Right lobe of liver (tissue), 6 donors: ENCODE results near the gene RFX4. TPM values are rescaled to one million over a fixed set of nuclear protein-coding genes. Genes with fewer than 3 reads are reported as not detected.
A peak's percentile ranks its signal among the peaks of the same experiment; 100 is the strongest.

Experiments
- ATAC-seq, 4 donors: fragments of 200-7000 bp; cut with Tn5 transposase; one replicate each; pipeline ENCODE4 v1.9.1; 2020; ENCODE audit warnings: mild to moderate bottlenecking in 4 of 4, moderate library complexity in 4 of 4
- DNase-seq, 3 donors: peaks; one replicate each; pipeline ENCODE4 v3.0.0-alpha.2; 2020
- H3K27ac ChIP-seq, 3 donors: fragments of 200-600 bp; one replicate each; pipeline ENCODE4 v1.8.0; 2022
- H3K27me3 ChIP-seq, 2 donors: fragments of 200-600 bp; one replicate each; pipeline ENCODE4 v1.8.0; 2022
- H3K36me3 ChIP-seq, 4 donors: fragments of 200-600 bp; sonication (generic) in 1 of 4; one replicate each; pipeline versions ENCODE4 v1.5.1 to v1.8.0; 2017 to 2022; ENCODE audit warnings: control low read depth in 1 of 4
- H3K4me1 ChIP-seq, 4 donors: fragments of 200-600 bp; sonication (generic) in 1 of 4; one replicate each; pipeline versions ENCODE4 v1.5.1 to v1.8.0; 2017 to 2022; ENCODE audit warnings: control low read depth in 1 of 4
- H3K4me3 ChIP-seq, 3 donors: fragments of 200-600 bp; one replicate each; pipeline ENCODE4 v1.8.0; 2022
- H3K9me3 ChIP-seq, 4 donors: fragments of 200-600 bp; sonication (generic) in 1 of 4; one replicate each; pipeline versions ENCODE4 v1.5.1 to v1.8.0; 2017 to 2022; ENCODE audit warnings: control low read depth in 1 of 4
- POLR2A ChIP-seq: fragments of 450-650 bp; IDR thresholded peaks from one replicate; pipeline ENCODE4 v1.6.1; 2017; ENCODE audit warnings: antibody characterized with exemption, mild to moderate bottlenecking
- WGBS: methylation state at CpG from one replicate; pipeline ENCODE4 v1.1.6; 2018; ENCODE audit warnings: low coverage, low lambda C conversion rate; ENCODE audit not compliant: insufficient coverage; ENCODE audit errors: missing lambda C conversion rate; 5-methylcytosine and 5-hydroxymethylcytosine counted together
- intact Hi-C, 2 donors: fragments of 100-400 bp; cut with DNase I; formaldehyde crosslinking; loops; one replicate each; pipeline versions ENCODE4 v1.11.2 to v1.14.1; 2022
- total RNA-seq, 6 experiments: library from RNA; depleted of rRNA in 2 of 6; stranded (reverse); fragments of >200 nt in 2 of 6; fragmentation: NEBNext Ultra II Directional in 3 of 6; extraction: Animal tissue kit (Norgen Biotek cat#: 25700) in 3 of 6; gene quantifications; one replicate each; pipeline versions ENCODE4 v1.1.0 to v1.2.4, GENCODE V29; 2016 to 2023
- TF ChIP-seq, protein P1 (sequence below), 4 donors: fragments of 200-600 bp in 3 of 4; fragments of 450-650 bp in 1 of 4; IDR thresholded peaks; one replicate each; pipeline versions ENCODE4 v1.5.1 to v1.8.0; 2016 to 2022; ENCODE audit warnings: antibody characterized with exemption in 4 of 4, mild to moderate bottlenecking in 2 of 4
- donor health status: DM: no; HTN: yes; CAD: no.
- donor health status: DM: no; HTN: no; CAD: no.
- donor health status: DM: no; HTN: no; CAD: no.
- donor health status: DM: no; HTN: yes; CAD: no.
- donor health status: DM: no; HTN: yes; CAD: no.

The RFX4 gene
- total RNA-seq, 6 experiments from 2014 or later = not detected

- Histone ChIP-seq H3K4me3 (no peak overlapping the region), H3K27me3 (no peaks in the 10 kb centered on the region), H3K27ac (no peak overlapping the region), H3K4me1 (peaks cover 0 to 8% (median 4%) of the 10 kb centered on the region in 4 donors), H3K9me3 (no peaks in the 10 kb centered on the region), H3K36me3 (no peaks in the 10 kb centered on the region)
- TF ChIP-seq, protein P1, sequence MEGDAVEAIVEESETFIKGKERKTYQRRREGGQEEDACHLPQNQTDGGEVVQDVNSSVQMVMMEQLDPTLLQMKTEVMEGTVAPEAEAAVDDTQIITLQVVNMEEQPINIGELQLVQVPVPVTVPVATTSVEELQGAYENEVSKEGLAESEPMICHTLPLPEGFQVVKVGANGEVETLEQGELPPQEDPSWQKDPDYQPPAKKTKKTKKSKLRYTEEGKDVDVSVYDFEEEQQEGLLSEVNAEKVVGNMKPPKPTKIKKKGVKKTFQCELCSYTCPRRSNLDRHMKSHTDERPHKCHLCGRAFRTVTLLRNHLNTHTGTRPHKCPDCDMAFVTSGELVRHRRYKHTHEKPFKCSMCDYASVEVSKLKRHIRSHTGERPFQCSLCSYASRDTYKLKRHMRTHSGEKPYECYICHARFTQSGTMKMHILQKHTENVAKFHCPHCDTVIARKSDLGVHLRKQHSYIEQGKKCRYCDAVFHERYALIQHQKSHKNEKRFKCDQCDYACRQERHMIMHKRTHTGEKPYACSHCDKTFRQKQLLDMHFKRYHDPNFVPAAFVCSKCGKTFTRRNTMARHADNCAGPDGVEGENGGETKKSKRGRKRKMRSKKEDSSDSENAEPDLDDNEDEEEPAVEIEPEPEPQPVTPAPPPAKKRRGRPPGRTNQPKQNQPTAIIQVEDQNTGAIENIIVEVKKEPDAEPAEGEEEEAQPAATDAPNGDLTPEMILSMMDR (IDR thresholded peaks at IDR 0.05) = no peak
- no peak for TF ChIP-seq POLR2A
- peak; percentile 52 to 76 (median 74) for ATAC-seq
- 65% methylated on average over 3 of the region's 7 CpGs for whole genome bisulfite sequencing
- intact Hi-C loops = no loop called here
- no peak for DNase-seq
Measured at GRCh38 chr12:106758349-106759110, 175.7 kb downstream of the RFX4 start.

DNA sequence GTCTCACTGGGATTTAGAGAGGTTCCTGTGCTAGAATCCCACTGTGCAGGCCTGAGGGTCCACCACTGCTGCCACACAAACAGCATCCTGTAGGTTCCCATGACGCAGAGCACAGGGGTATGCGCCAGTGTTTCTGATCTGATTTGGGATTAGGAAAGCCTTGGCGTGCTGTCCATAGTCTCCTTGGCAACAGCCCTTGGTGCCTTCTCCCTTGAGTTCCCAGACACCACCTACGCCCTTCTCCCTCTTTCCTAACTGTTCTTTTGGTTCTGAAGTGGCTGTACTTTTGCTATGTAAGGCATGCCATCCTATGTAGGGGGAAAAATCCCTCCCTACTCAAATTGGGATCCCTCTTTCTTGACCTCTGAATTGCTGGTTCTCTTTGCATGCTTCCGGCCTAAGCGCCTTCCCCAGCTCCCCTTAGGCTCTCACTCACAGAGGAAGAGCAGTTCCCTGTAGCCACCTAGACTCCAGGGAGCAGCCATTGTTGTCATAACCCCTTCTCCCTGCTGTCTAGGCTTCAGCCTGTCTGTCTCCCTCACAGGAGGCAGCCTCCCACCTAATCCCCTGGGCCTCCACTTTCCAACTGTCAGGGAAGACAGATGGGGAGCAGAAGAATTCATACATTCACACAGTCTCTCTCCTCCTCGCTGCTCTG is 176.9 kb downstream of the RFX4 start:
- peaks cover 0 to 8% (median 4%) of the 10 kb centered on the region in 4 donors for H3K4me1 ChIP-seq
- TF ChIP-seq, protein P1 (IDR thresholded peaks at IDR 0.05) = no peak
- no peak for TF ChIP-seq POLR2A
- DNase-seq (no peak), ATAC-seq (no peak)
- no peak overlapping the region for H3K4me3 ChIP-seq
- no peaks in the 10 kb centered on the region for H3K27me3 ChIP-seq
- intact Hi-C loops = no loop called here
- no peaks in the 10 kb centered on the region for H3K36me3 ChIP-seq
- H3K9me3 ChIP-seq = no peaks in the 10 kb centered on the region
- WGBS = 93% methylated on average over 4 of the region's 7 CpGs
- no peak overlapping the region for H3K27ac ChIP-seq

DNA sequence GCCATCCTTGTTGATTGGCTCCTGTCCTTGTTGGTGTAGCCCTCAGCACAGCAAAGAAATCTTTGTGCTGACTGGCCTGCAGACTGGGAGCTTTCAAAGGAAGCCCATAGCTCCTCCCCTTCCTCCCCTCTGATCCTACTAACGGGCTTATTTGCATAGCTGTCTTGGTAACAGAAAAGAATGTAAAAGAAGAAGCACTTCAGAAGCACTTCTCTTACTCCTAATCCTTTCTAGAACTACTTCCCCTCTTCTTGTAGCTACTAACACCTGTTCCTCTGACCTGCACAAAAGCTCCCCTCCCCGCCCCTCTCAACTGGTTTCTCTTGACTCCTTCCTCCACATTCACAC is 177.4 kb downstream of the RFX4 start:
- peak in 1 of 4 donors; percentile 5 for ATAC-seq

GRCh38 chr12:106764220-106764619 is 181.4 kb downstream of the RFX4 start:
- Histone ChIP-seq H3K27ac (no peak overlapping the region), H3K36me3 (no peaks in the 10 kb centered on the region), H3K9me3 (no peaks in the 10 kb centered on the region), H3K27me3 (no peaks in the 10 kb centered on the region), H3K4me3 (no peak overlapping the region), H3K4me1 (peaks cover 0 to 37% (median 19%) of the 10 kb centered on the region in 4 donors)
- ATAC-seq = no peak
- intact Hi-C loops = no loop called here
- DNase-seq = no peak
- no peak for TF ChIP-seq POLR2A
- TF ChIP-seq, protein P1 (IDR thresholded peaks at IDR 0.05) = no peak

More for the DNA sequence above, 177.4 kb downstream of the RFX4 start:
- TF ChIP-seq POLR2A = no peak
- TF ChIP-seq, protein P1 (IDR thresholded peaks at IDR 0.05) = no peak
- WGBS = 54% methylated on average over 2 of the region's 2 CpGs
- intact Hi-C loops = no loop called here
- DNase-seq = no peak
- Histone ChIP-seq H3K4me3 (no peak overlapping the region), H3K27me3 (no peaks in the 10 kb centered on the region), H3K9me3 (no peaks in the 10 kb centered on the region), H3K4me1 (peaks cover 0 to 11% (median 4%) of the 10 kb centered on the region in 4 donors), H3K36me3 (no peaks in the 10 kb centered on the region), H3K27ac (no peak overlapping the region)
